Loucy (cell line): ENCODE results near the gene ATP10B.

Experiments
- H2AFZ ChIP-seq: fragments of 200-600 bp; sonication (generic); 2 replicates; pipeline ENCODE4 v1.6.0; 2016; ENCODE audit warnings: antibody characterized with exemption, mild to moderate bottlenecking, low read length, moderate library complexity
- H3F3A ChIP-seq: fragments of 200-600 bp; 2 replicates; pipeline ENCODE4 v1.6.0; 2016; ENCODE audit warnings: antibody characterized with exemption, low read depth, mild to moderate bottlenecking
- H3K27me3 ChIP-seq: fragments of 200-600 bp; sonication (generic); 2 replicates; pipeline ENCODE4 v1.6.1; 2014; ENCODE audit warnings: low read length, mild to moderate bottlenecking; ENCODE audit not compliant: insufficient read depth, poor library complexity, severe bottlenecking
- H3K36me3 ChIP-seq: fragments of 200-600 bp; sonication (generic); 2 replicates; pipeline ENCODE4 v1.6.1; 2016; ENCODE audit warnings: low read length; ENCODE audit not compliant: insufficient read depth
- H3K4me1 ChIP-seq: fragments of 200-600 bp; sonication (generic); 2 replicates; pipeline ENCODE4 v1.5.1; 2014; ENCODE audit warnings: low read length, mild to moderate bottlenecking; ENCODE audit not compliant: insufficient read depth, poor library complexity, severe bottlenecking
- H3K4me2 ChIP-seq: fragments of 200-600 bp; sonication (generic); 2 replicates; pipeline ENCODE4 v1.6.0; 2014; ENCODE audit warnings: antibody characterized with exemption, low read length, low read depth, mild to moderate bottlenecking; ENCODE audit not compliant: poor library complexity, severe bottlenecking
- H3K4me3 ChIP-seq: fragments of 200-600 bp; sonication (generic); 2 replicates; pipeline ENCODE4 v1.5.1; 2014; ENCODE audit warnings: low read length, mild to moderate bottlenecking, mixed read lengths; ENCODE audit not compliant: poor library complexity, severe bottlenecking
- H3K79me2 ChIP-seq: fragments of 200-600 bp; sonication (generic); 2 replicates; pipeline ENCODE4 v1.6.1; 2014; ENCODE audit warnings: low read length; ENCODE audit not compliant: insufficient read depth
- H3K9ac ChIP-seq: fragments of 200-600 bp; sonication (generic); 2 replicates; pipeline ENCODE4 v1.6.0; 2014; ENCODE audit warnings: mild to moderate bottlenecking, low read depth, low read length, moderate library complexity; ENCODE audit not compliant: poor library complexity, severe bottlenecking
- H3K9me2 ChIP-seq: fragments of 200-600 bp; sonication (generic); replicated peaks from 2 replicates; pipeline ENCODE4 v1.6.1; 2016; ENCODE audit warnings: low read depth, low read length, mixed read lengths
- H3K9me3 ChIP-seq: fragments of 200-600 bp; sonication (generic); 2 replicates; pipeline ENCODE4 v1.6.1; 2014; ENCODE audit warnings: mild to moderate bottlenecking, antibody characterized with exemption, low read length, low read depth; ENCODE audit not compliant: insufficient read depth
- H4K20me1 ChIP-seq: fragments of 200-600 bp; sonication (generic); 2 replicates; pipeline ENCODE4 v1.6.0; 2014; ENCODE audit warnings: antibody characterized with exemption, low read length, mild to moderate bottlenecking; ENCODE audit not compliant: insufficient read depth, poor library complexity, severe bottlenecking
- EZH2phosphoT487 ChIP-seq: fragments of 200-600 bp; IDR thresholded peaks from 2 replicates; pipeline ENCODE4 v1.6.1; 2018; ENCODE audit warnings: antibody characterized with exemption, mild to moderate bottlenecking, moderate library complexity, borderline replicate concordance
- TF ChIP-seq, protein P1 (sequence below): fragments of 200-600 bp; sonication (generic); conservative IDR thresholded peaks from 2 replicates; pipeline ENCODE4 v1.5.1; 2014; ENCODE audit warnings: mild to moderate bottlenecking, antibody characterized with exemption, low read length

Gene ATP10B

DNA sequence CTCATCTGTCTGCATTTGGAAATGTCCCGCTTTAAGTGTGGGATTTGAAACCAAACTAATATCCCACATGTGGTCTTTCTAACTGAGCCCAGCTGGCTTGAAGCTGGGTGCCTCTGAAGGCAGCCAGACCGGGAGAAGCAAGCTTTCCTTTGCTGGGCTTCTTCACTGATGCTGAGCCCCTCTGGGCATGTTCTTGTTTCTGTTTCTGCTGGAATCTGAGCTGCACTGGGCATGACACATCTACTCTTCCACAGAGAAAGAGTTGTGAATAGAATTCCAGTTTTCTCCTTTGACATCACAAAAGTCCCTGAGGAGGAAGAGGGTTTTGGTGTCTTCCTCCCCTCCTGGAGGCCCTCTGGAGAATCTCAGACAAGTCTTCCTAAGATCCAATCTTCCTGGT is 179.5 kb downstream of the ATP10B start:
- Histone ChIP-seq H3K36me3 (no peaks in the 10 kb centered on the region), H3K9me3 (no peaks in the 10 kb centered on the region)

DNA sequence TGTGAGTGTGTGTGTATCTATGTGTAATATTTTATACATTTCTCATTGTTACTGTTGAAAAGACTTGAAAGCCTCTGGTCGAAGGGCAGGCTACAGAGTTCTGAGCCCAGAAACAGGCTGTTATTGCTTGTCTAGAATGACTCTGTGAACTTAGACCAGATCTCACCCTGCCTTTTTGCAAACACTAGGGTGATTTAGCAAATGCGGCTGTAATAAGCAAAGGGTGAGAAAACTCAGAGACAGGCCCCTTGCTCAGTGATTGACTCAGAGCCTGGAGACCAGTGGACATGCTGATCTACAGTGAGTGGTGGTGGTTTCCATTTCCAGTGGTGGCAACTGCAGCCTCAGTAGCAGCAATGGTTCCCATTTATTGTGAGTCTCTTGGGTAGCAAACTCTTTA is 183.7 kb downstream of the ATP10B start:
- Histone ChIP-seq H3K79me2 (no peaks in the 10 kb centered on the region), H3F3A (no peaks in the 10 kb centered on the region), H3K4me1 (no peaks in the 10 kb centered on the region), H3K4me3 (no peak overlapping the region), H3K27me3 (no peaks in the 10 kb centered on the region), H3K9me2 (no peaks in the 10 kb centered on the region), H3K36me3 (no peaks in the 10 kb centered on the region), H4K20me1 (no peaks in the 10 kb centered on the region), H3K9ac (no peak overlapping the region), H3K9me3 (no peaks in the 10 kb centered on the region), H2AFZ (no peak overlapping the region), H3K4me2 (no peak overlapping the region)
- TF ChIP-seq, protein P1, sequence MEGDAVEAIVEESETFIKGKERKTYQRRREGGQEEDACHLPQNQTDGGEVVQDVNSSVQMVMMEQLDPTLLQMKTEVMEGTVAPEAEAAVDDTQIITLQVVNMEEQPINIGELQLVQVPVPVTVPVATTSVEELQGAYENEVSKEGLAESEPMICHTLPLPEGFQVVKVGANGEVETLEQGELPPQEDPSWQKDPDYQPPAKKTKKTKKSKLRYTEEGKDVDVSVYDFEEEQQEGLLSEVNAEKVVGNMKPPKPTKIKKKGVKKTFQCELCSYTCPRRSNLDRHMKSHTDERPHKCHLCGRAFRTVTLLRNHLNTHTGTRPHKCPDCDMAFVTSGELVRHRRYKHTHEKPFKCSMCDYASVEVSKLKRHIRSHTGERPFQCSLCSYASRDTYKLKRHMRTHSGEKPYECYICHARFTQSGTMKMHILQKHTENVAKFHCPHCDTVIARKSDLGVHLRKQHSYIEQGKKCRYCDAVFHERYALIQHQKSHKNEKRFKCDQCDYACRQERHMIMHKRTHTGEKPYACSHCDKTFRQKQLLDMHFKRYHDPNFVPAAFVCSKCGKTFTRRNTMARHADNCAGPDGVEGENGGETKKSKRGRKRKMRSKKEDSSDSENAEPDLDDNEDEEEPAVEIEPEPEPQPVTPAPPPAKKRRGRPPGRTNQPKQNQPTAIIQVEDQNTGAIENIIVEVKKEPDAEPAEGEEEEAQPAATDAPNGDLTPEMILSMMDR = no peak
- TF ChIP-seq EZH2phosphoT487 = no peak

More for the DNA sequence above, 179.5 kb downstream of the ATP10B start:
- Histone ChIP-seq H3K4me2 (no peak overlapping the region), H3K79me2 (no peaks in the 10 kb centered on the region), H3K9me2 (no peaks in the 10 kb centered on the region), H2AFZ (no peak overlapping the region), H3K27me3 (no peaks in the 10 kb centered on the region), H4K20me1 (no peaks in the 10 kb centered on the region), H3K9ac (no peak overlapping the region), H3K4me1 (no peaks in the 10 kb centered on the region), H3K4me3 (no peak overlapping the region), H3F3A (no peaks in the 10 kb centered on the region)
- TF ChIP-seq EZH2phosphoT487 = no peak

DNA sequence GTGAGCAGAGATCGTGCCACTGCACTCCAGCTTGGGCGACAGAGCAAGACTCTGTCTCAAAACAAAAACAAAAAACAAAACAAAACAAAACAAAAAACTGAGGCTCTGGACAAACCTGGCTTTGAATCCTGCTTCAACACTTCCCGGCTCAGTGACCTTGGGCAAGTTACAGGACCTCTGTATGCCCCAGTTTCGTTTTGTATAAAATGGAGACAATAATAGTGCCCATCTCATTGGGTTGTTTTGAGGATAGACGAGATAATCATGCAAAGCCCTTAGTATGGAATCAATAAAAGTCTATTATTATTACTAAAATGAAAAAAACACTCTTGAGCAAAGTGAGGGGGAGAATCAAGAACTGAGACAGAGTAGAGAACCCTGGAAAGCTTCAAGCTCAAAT is 184.9 kb downstream of the ATP10B start:
- no peaks in the 10 kb centered on the region for H3K4me1 ChIP-seq
- H3K36me3 ChIP-seq = no peaks in the 10 kb centered on the region
- no peaks in the 10 kb centered on the region for H3F3A ChIP-seq
- no peak overlapping the region for H3K9ac ChIP-seq
- H3K4me2 ChIP-seq = no peak overlapping the region
- no peak overlapping the region for H2AFZ ChIP-seq
- no peak overlapping the region for H3K4me3 ChIP-seq
- H4K20me1 ChIP-seq = no peaks in the 10 kb centered on the region
- no peaks in the 10 kb centered on the region for H3K9me3 ChIP-seq
- no peaks in the 10 kb centered on the region for H3K9me2 ChIP-seq
- TF ChIP-seq, protein P1 = no peak
- TF ChIP-seq EZH2phosphoT487 = no peak
- no peaks in the 10 kb centered on the region for H3K27me3 ChIP-seq
- H3K79me2 ChIP-seq = no peaks in the 10 kb centered on the region

DNA sequence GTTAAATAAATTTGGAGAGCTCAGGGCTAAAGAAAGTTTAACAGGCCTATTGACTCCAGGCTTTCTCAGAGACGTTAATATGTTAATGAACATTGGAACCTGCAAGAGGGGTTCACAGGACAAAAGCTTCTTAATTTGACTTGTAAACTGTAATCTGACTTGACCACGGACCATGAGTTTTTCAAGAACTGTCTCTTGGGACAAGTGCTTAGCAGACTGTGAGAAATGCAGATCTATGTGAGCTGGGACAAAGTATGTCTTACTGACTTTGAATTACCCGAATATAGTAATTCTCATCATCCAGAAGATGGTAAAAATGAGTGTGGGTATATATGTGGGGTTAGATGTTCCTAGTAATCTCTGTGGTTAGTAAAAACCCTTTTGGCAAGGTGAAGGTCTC is 186.6 kb downstream of the ATP10B start:
- Histone ChIP-seq H3F3A (no peaks in the 10 kb centered on the region), H3K4me1 (no peaks in the 10 kb centered on the region), H4K20me1 (no peaks in the 10 kb centered on the region), H3K4me3 (no peak overlapping the region), H3K9ac (no peak overlapping the region), H3K9me2 (no peaks in the 10 kb centered on the region), H3K27me3 (no peaks in the 10 kb centered on the region), H2AFZ (no peak overlapping the region), H3K9me3 (no peaks in the 10 kb centered on the region), H3K36me3 (no peaks in the 10 kb centered on the region), H3K79me2 (no peaks in the 10 kb centered on the region), H3K4me2 (no peak overlapping the region)
- TF ChIP-seq EZH2phosphoT487 = no peak
- TF ChIP-seq, protein P1 = no peak
